DMS53 (cell line): Measurements from ENCODE around the gene GPR137C.

Experiments
- DNase-seq: peaks from one replicate; lab custom pipeline; 2025; lab: John Stamatoyannopoulos, UW

GPR137C gene

DNA sequence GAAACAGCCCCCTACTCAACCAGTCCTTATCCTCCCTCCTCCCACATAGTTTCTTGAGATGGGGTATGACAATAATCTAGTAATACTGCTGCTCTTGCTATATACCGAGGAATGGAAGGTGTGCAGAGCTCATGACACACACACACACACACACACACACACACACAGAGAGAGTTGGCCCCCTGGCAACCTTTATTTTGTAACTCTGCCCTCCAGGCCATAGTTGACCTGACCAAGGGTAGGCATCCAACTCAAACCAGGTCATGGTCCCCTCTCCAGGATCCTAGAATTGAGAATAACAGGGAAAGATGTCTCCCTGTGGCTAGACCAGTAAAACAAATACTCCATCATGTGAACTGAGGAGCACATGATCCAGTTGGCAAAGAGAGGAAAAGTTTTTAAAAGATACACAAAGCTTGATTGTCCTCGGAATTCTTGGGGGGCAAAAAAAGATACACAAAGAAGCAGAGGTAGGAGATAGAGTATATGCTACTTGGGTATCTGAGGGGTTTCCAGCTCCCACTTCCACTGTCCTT is 131.4 kb downstream of the GPR137C start:
- DNase-seq, result no peak

- peak; percentile 1 for DNase-seq
Measured at GRCh38 chr14:52686176-52686575, 133.5 kb downstream of the GPR137C start.
